SK-N-SH (cell line): Measurements from ENCODE around the gene RORB. TPM values are rescaled to one million over a fixed set of nuclear protein-coding genes. Genes with fewer than 3 reads are reported as not detected.

Source experiments
- CTCF ChIA-PET: fragments of 300-600, 350-600 bp; formaldehyde crosslinking; extraction: SDS; loops from one replicate; lab custom pipeline; 2021; lab: Yijun Ruan, JAX
- POLR2A ChIA-PET: fragments of 350-600 bp; sonication (Branson Sonifier 250); formaldehyde crosslinking; extraction: SDS; loops from one replicate; lab custom pipeline; 2020; ENCODE audit warnings: antibody characterized with exemption, inconsistent platforms; lab: Yijun Ruan, JAX
- DNase-seq: peaks from one replicate; pipeline ENCODE4 v3.0.0; 2012
- H2AFZ ChIP-seq: fragments of 200-600 bp; sonication (generic); 2 replicates; pipeline ENCODE4 v1.8.1; 2016; ENCODE audit warnings: antibody characterized with exemption, mild to moderate bottlenecking, low read depth
- H3F3A ChIP-seq: fragments of 200-600 bp; sonication (generic); replicated peaks from 2 replicates; pipeline ENCODE3; 2016; ENCODE audit warnings: antibody characterized with exemption, mild to moderate bottlenecking; ENCODE audit not compliant: insufficient read depth
- H3K27ac ChIP-seq, 2 experiments: fragments of 200-500 bp in 1 of 2; fragments of 200-600 bp in 1 of 2; sonication (Bioruptor generic) in 1 of 2; sonication (generic), shearing (Covaris generic) in 1 of 2; 2 replicates each; pipeline versions ENCODE4 v1.5.1 to v1.6.1; 2014 to 2016; ENCODE audit warnings: low read depth in 2 of 2, inconsistent platforms in 1 of 2, low read length in 1 of 2, mild to moderate bottlenecking in 1 of 2, mixed read lengths in 1 of 2
- H3K27me3 ChIP-seq: fragments of 200-600 bp; sonication (generic), shearing (Covaris generic); 2 replicates; pipeline ENCODE4 v1.6.1; 2016; ENCODE audit warnings: mixed run types; ENCODE audit not compliant: insufficient read depth
- H3K36me3 ChIP-seq, 2 experiments: fragments of 200-500 bp in 1 of 2; fragments of 200-600 bp in 1 of 2; sonication (Bioruptor generic) in 1 of 2; sonication (generic) in 1 of 2; replicated peaks in 1 of 2; 2 replicates each; pipeline versions ENCODE3 to v1.5.1; 2014 to 2016; ENCODE audit warnings: low read length in 1 of 2, mild to moderate bottlenecking in 1 of 2; ENCODE audit not compliant: insufficient read depth in 2 of 2, control insufficient read depth in 1 of 2
- H3K4me1 ChIP-seq, 2 experiments: fragments of 200-500 bp in 1 of 2; fragments of 200-600 bp in 1 of 2; sonication (Bioruptor generic) in 1 of 2; sonication (generic), shearing (Covaris generic) in 1 of 2; 2 replicates each; pipeline versions ENCODE4 v1.5.1 to v1.6.1; 2014 to 2016; ENCODE audit warnings: low read depth in 1 of 2, low read length in 1 of 2, mixed run types in 1 of 2; ENCODE audit not compliant: insufficient read depth in 2 of 2, control insufficient read depth in 1 of 2
- H3K4me2 ChIP-seq: fragments of 200-600 bp; sonication (generic), shearing (Covaris generic); 2 replicates; pipeline ENCODE4 v1.6.1; 2017; ENCODE audit warnings: mixed run types
- H3K4me3 ChIP-seq, 2 experiments: fragments of 200-500 bp in 1 of 2; fragments of 200-600 bp in 1 of 2; sonication (Bioruptor generic) in 1 of 2; sonication (generic), shearing (Covaris generic) in 1 of 2; 2 replicates each; pipeline versions ENCODE4 v1.5.1 to v1.8.1; 2014 to 2016; ENCODE audit warnings: low read depth in 2 of 2, inconsistent platforms in 1 of 2, low read length in 1 of 2, mild to moderate bottlenecking in 1 of 2, mixed read lengths in 1 of 2, moderate library complexity in 1 of 2
- H3K79me2 ChIP-seq: fragments of 200-600 bp; sonication (generic); 2 replicates; pipeline ENCODE4 v1.8.1; 2017; ENCODE audit warnings: mild to moderate bottlenecking; ENCODE audit not compliant: insufficient read depth
- H3K9ac ChIP-seq: fragments of 200-600 bp; sonication (generic); 2 replicates; pipeline ENCODE4 v1.6.1; 2017; ENCODE audit warnings: mixed run types
- H3K9me2 ChIP-seq: fragments of 200-600 bp; sonication (generic); 2 replicates; pipeline ENCODE4 v1.6.1; 2017; ENCODE audit warnings: mixed run types
- H3K9me3 ChIP-seq: fragments of 200-600 bp; sonication (generic); 2 replicates; pipeline ENCODE4 v1.6.1; 2017; ENCODE audit warnings: mixed run types, mild to moderate bottlenecking, moderate library complexity
- H4K20me1 ChIP-seq: fragments of 200-600 bp; sonication (generic); 2 replicates; pipeline ENCODE4 v1.6.1; 2017; ENCODE audit warnings: mild to moderate bottlenecking, mixed run types; ENCODE audit not compliant: insufficient read depth
- CTCF ChIP-seq: fragments of 200-600 bp; sonication (generic); IDR thresholded peaks from 2 replicates; pipeline ENCODE4 v1.6.1; 2017; ENCODE audit warnings: antibody characterized with exemption, mild to moderate bottlenecking, moderate library complexity
- ELF1 ChIP-seq: IDR thresholded peaks from 2 replicates; pipeline ENCODE4 v1.4.0; 2012
- FOSL2 ChIP-seq: IDR thresholded peaks from 2 replicates; pipeline ENCODE4 v1.4.0; 2012; ENCODE audit warnings: low read depth, mild to moderate bottlenecking, moderate library complexity, borderline replicate concordance
- GATA2 ChIP-seq: sonication (generic); formaldehyde crosslinking; IDR thresholded peaks from 2 replicates; pipeline ENCODE4 v1.5.0; 2020; ENCODE audit warnings: mild to moderate bottlenecking, missing genetic modification reagents
- POLR2AphosphoS5 ChIP-seq: IDR thresholded peaks from 2 replicates; pipeline ENCODE4 v1.6.1; 2012; ENCODE audit warnings: low read depth, low read length
- RXRA ChIP-seq: IDR thresholded peaks from 2 replicates; pipeline ENCODE4 v1.4.0; 2012; ENCODE audit warnings: low read depth, mild to moderate bottlenecking, borderline replicate concordance
- SIN3A ChIP-seq: IDR thresholded peaks from 2 replicates; pipeline ENCODE4 v1.6.1; 2012; ENCODE audit warnings: low read depth, mild to moderate bottlenecking, low read length, moderate library complexity, borderline replicate concordance
- SMC3 ChIP-seq: IDR thresholded peaks from 2 replicates; pipeline ENCODE4 v1.6.1; 2012; ENCODE audit warnings: low read depth, low read length, improper control_type of control experiment
- YY1 ChIP-seq: IDR thresholded peaks from 2 replicates; pipeline ENCODE4 v1.4.0; 2012; ENCODE audit warnings: low read depth, mild to moderate bottlenecking
- WGBS: methylation state at CpG from one replicate; pipeline ENCODE4 v1.1.6; 2017; ENCODE audit warnings: low lambda C conversion rate; 5-methylcytosine and 5-hydroxymethylcytosine counted together
- polyA plus RNA-seq, 3 experiments: library from polyadenylated mRNA; depleted of rRNA; stranded (reverse); fragments of >200 nt; gene quantifications; 2 replicates each; pipeline ENCODE4 v1.2.3, GENCODE V29; 2012
- TF ChIP-seq, protein P1 (sequence below): fragments of 150-350 bp; IDR thresholded peaks from 2 replicates; pipeline ENCODE4 v1.6.1; 2016; ENCODE audit warnings: mild to moderate bottlenecking, low read depth, low read length
- TF ChIP-seq, protein P2 (sequence below): fragments of 150-350 bp; IDR thresholded peaks from 2 replicates; pipeline ENCODE4 v1.6.1; 2017; ENCODE audit warnings: antibody characterized with exemption, low read length, low read depth, borderline replicate concordance
- TF ChIP-seq, protein P3 (sequence below): IDR thresholded peaks from 2 replicates; pipeline ENCODE4 v1.4.0; 2012; ENCODE audit warnings: low read depth

The RORB gene
- polyA plus RNA-seq, 1 of the 3 experiments (the other 2 are of a cell fraction): 0.13 TPM

GRCh38 chr9:74534841-74535240, 37.7 kb downstream of the RORB start:
- Histone ChIP-seq H3K9me3 (no peaks in the 10 kb centered on the region), H3K4me1 (peaks cover 0 to 12% of the 10 kb centered on the region in 2 experiments; a peak in 2 of 4 replicates), H3K4me3 (no peak overlapping the region), H3K27me3 (no peaks in the 10 kb centered on the region), H3K79me2 (no peaks in the 10 kb centered on the region), H4K20me1 (no peaks in the 10 kb centered on the region), H3K27ac (peak overlapping the region in 1 of 2 experiments; percentile 44; a peak in 1 of 4 replicates), H3K9ac (no peak overlapping the region), H2AFZ (no peak overlapping the region), H3K4me2 (no peak overlapping the region), H3K9me2 (no peaks in the 10 kb centered on the region), H3F3A (no peaks in the 10 kb centered on the region), H3K36me3 (no peaks in the 10 kb centered on the region)
- 70% methylated on average over 3 of the region's 3 CpGs for WGBS
- ChIA-PET POLR2A (no interaction called here), CTCF (interaction anchor here (3.2 kb wide), 1 partner anchor 35 kb away, joined by 14 read pairs; no protein-coding TSS in a partner anchor)
- no peak for DNase-seq
- TF ChIP-seq, protein P1, sequence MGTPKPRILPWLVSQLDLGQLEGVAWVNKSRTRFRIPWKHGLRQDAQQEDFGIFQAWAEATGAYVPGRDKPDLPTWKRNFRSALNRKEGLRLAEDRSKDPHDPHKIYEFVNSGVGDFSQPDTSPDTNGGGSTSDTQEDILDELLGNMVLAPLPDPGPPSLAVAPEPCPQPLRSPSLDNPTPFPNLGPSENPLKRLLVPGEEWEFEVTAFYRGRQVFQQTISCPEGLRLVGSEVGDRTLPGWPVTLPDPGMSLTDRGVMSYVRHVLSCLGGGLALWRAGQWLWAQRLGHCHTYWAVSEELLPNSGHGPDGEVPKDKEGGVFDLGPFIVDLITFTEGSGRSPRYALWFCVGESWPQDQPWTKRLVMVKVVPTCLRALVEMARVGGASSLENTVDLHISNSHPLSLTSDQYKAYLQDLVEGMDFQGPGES: no peak
- TF ChIP-seq GATA2: peak; percentile 49; the same call in 1 of the 2 replicates
- TF ChIP-seq, protein P2, sequence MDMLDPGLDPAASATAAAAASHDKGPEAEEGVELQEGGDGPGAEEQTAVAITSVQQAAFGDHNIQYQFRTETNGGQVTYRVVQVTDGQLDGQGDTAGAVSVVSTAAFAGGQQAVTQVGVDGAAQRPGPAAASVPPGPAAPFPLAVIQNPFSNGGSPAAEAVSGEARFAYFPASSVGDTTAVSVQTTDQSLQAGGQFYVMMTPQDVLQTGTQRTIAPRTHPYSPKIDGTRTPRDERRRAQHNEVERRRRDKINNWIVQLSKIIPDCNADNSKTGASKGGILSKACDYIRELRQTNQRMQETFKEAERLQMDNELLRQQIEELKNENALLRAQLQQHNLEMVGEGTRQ: no peak

DNA sequence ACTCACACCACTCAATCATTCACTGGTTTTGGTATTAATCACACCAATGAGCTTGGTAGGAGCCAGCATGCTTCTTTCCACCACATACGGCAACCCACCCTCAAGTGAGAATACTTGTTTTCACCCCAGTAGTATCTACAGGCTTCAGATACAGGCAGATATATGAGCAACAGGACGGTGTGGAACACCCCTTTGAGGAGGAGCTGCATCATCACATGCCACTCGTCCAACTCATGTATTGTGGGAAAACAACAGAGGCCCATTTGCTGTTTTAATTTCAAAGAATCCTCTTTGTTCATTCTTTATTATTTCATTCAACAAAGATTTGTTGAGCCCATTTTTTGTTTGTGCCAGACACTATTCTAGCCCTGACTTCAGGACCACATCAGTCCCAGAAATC, 46.0 kb downstream of the RORB start:
- no peaks in the 10 kb centered on the region for H3F3A ChIP-seq
- 3% methylated on average over 3 of the region's 3 CpGs for WGBS
- no peaks in the 10 kb centered on the region for H3K9me2 ChIP-seq
- no peak overlapping the region for H3K4me2 ChIP-seq
- no peak overlapping the region for H3K4me3 ChIP-seq
- CTCF ChIA-PET: interaction anchor here (0.5 to 1.2 kb wide), 2 partner anchors 36 to 985 kb away, joined by 3 read pairs; no protein-coding TSS in a partner anchor
- H3K27me3 ChIP-seq: no peaks in the 10 kb centered on the region
- H3K79me2 ChIP-seq: no peaks in the 10 kb centered on the region
- no peak for TF ChIP-seq POLR2AphosphoS5
- no peak overlapping the region for H2AFZ ChIP-seq
- H3K9me3 ChIP-seq: no peaks in the 10 kb centered on the region
- no peak overlapping the region for H3K27ac ChIP-seq
- POLR2A ChIA-PET: no interaction called here
- H3K36me3 ChIP-seq: no peaks in the 10 kb centered on the region
- no peak for DNase-seq
- peaks cover 0 to 2% of the 10 kb centered on the region in 2 experiments; a peak in 1 of 4 replicates for H3K4me1 ChIP-seq
- no peaks in the 10 kb centered on the region for H4K20me1 ChIP-seq
- no peak overlapping the region for H3K9ac ChIP-seq

DNA sequence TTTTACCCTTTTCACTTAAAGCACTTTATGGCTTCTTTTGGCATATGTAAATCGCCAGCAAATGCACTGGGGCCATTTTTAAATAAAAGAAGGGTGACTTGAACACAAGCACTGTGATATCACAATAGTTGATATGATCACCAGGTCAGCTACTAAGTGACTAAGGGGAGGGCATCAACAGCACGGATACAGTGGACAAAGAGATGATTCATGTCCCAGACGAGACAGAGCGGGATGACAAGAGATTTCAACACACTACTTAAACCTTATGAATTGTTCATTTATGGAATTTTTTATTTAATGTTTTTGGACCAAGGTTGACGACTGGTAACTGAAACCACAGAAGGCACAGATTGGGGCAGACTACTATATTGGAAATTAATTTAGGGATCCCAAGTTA, 54.1 kb downstream of the RORB start:
- Histone ChIP-seq H3K9me3 (no peaks in the 10 kb centered on the region), H3F3A (no peaks in the 10 kb centered on the region), H3K36me3 (no peaks in the 10 kb centered on the region), H3K9ac (no peak overlapping the region), H2AFZ (no peak overlapping the region), H3K4me1 (peaks cover 0 to 11% of the 10 kb centered on the region in 2 experiments; a peak in 2 of 4 replicates), H3K79me2 (no peaks in the 10 kb centered on the region), H3K4me3 (no peak overlapping the region), H3K27ac (no peak overlapping the region), H3K27me3 (no peaks in the 10 kb centered on the region), H3K9me2 (no peaks in the 10 kb centered on the region), H4K20me1 (no peaks in the 10 kb centered on the region), H3K4me2 (no peak overlapping the region)
- no peak for TF ChIP-seq YY1
- no peak for TF ChIP-seq SIN3A
- no peak for TF ChIP-seq CTCF
- TF ChIP-seq, protein P3, sequence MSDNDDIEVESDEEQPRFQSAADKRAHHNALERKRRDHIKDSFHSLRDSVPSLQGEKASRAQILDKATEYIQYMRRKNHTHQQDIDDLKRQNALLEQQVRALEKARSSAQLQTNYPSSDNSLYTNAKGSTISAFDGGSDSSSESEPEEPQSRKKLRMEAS: no peak
- TF ChIP-seq GATA2: no peak
- no peak for TF ChIP-seq FOSL2
- no peak for TF ChIP-seq ELF1
- TF ChIP-seq SMC3: no peak
- no peak for TF ChIP-seq RXRA
- CTCF ChIA-PET: interaction anchor here (0.8 kb wide), 1 partner anchor 51 kb away, joined by 3 read pairs; no protein-coding TSS in a partner anchor
- POLR2A ChIA-PET: no interaction called here
- no peak for DNase-seq
- 20% methylated on average over 5 of the region's 5 CpGs for WGBS
